LHCN-M2 (cell line): Measurements from ENCODE around the gene ICAM5. TPM values are rescaled to one million over a fixed set of nuclear protein-coding genes. Genes with fewer than 3 reads are reported as not detected.
"Not testable (repeated sequence)": the region's sequence is repeated elsewhere in the genome, so short reads cannot be mapped to it uniquely, and the experiment has no call there.

Experiments
- DNase-seq: peaks from one replicate; pipeline ENCODE4 v3.0.0-alpha.2; 2012; ENCODE audit warnings: low read depth
- total RNA-seq: library from RNA; depleted of rRNA; stranded (reverse); fragments of >200 nt; gene quantifications from 2 replicates; pipeline ENCODE4 v1.2.3, GENCODE V29; 2014

ICAM5 gene
- total RNA-seq, 1 experiment from 2014 or later, result 4.0 TPM

- no peak for DNase-seq
These were observed 28.2 kb downstream of the ICAM5 start for GRCh38 chr19:10317857-10318462.

DNA sequence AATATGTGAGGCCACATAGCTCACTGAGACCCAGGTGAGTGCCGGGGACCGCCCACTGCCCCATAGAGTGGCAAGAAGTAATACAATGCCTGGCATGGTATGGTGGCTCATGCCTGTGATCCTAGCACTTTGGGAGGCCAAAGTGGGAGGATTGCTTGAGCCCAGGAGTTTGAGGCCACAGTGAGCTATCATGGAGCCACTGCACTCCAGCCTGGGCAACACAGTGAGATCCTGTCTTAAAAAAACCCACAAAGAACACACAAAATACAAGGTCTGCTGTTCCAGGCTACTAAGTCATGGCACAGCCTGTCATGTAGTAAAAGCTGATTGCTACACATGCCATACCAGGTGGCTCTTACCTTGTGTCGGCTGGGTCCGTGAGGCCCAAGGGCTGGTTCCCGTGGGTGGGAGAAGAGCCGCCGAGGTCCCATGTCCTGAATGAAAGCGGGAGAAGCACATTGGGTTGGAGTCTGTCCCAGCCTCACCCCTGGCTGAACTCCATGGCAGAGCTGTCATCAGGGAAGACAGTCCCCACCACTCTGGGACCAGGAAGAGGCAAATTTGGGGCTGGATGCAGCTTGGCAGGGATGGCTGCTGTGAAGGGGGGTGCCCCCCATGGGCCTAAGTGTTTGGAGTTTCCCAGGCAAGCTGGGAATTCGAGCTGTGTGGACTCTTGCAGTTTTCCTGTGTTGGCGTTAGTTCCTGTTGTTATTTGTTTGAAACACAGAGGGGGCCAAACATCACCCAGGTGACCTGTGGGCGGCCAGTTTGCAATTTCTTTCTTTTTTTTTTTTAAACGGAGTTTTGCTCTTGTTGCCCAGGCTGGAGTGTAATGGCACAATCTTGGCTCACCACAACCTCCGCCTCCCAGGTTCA, 29.3 kb downstream of the ICAM5 start:
- DNase-seq, result no peak

DNA sequence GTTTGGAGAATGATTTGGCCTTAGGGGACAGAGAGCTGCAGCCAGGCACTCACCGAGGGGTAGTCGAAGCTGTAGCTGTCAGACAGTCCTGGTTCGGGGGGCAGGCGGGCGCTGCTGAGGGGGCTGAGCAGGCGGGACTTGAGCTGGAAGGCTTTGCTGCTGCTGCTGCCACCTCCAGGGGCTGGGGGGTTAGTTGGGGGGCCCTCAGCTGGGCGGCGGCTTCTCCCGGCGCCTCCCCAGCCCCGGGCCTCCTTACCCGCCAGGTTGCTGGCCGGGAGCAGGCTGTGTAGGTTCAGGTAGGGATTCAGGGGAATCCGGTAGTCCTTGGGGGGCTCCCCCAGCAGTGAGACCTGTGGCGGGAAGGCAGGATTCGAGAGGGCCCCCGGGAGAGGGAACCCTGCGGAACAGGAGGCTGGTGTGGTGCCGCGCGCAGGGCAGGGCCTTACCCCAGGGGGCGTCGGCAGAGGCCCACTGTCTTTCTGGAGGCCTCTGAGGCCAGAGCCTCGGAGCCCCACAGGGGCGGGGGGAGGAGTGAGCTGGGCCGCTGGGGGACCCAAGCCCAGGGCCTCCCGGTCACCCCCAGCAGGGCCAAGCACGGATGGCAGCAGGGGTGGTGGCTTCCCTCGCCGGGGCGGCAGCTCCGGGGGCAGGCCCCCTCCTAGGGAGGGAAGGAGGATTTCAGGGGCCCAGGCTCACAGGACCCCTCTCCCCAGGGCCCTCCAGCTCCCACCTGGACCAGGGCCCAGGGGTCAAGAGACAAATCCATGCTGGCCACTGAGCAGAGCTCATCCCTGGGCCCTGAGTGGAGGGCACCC, 31.1 kb downstream of the ICAM5 start:
- DNase-seq, result no peak

- DNase-seq, result no peak
These were observed 31.7 kb downstream of the ICAM5 start for GRCh38 chr19:10321417-10321797.

DNA sequence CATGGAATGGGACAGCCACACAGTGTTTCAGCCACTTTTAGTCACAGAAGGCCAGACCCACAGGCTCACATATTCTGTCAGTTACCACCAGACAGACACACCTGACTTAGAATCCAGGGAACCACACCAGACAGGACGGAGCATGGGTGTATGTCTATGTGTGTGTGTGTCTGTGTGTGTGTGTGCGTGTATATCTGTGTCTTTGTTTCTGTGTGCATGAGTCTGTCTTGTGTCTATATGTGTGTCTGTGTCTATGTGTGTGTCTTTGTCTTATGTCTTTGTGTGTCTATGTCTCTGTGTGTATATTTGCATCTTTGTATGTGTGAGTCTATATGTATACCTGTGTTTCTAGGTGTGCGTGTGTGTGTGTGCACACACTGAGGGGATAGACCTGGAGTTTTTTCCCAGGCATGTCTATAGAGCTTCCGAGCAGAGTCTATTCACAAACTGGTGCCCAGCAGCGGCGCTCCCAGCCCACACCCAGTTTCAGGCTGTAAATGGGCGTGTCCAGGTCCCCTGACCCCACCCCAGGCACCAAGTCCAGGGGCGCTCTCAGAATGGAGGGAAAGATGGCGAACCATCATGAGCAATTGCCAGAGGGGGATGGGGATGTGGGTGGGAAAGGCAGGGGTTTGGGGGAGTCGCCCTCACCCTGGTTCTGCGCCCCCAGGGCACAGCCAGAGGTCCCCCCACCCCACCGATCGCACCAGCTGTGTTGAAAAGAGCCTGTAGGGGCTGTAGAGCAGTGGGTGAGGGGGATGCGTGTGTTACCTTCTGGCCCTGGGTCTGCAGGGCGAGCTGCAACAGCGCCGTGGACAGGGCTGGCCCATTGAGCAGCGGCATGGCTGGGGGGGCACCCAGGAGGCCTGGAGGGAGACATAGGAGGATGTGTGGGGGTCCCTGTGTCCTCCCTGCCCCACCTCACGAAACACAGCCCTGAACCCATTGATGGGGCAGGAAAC, 32.4 kb downstream of the ICAM5 start:
- no peak for DNase-seq

- no peak for DNase-seq
These were observed 36.0 kb downstream of the ICAM5 start for GRCh38 chr19:10325732-10326131.

- DNase-seq, result no peak
These were observed 38.0 kb downstream of the ICAM5 start for GRCh38 chr19:10327793-10328192.

- DNase-seq, result no peak
These were observed 39.0 kb downstream of the ICAM5 start for GRCh38 chr19:10328558-10329429.

DNA sequence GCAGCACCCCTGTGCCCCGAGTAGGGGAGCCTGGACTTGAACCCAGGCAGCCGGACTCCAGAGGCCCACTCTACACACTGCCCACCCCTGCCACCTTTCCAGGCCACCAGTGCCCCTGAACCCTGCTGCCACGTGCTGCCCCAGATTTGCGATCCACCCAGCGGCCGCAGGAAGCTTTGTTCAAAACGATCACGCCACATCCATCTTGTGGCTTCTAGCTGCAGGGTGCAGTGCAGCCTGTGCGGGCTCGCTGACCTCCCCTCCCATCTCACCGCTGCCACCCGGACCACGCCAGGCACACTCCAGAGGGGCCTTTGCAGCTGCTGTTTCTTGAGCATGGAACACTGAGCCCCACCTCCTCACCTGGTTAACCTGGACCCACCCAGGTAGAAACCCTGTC, 39.8 kb downstream of the ICAM5 start:
- DNase-seq, result no peak

- no peak for DNase-seq
These were observed 42.6 kb downstream of the ICAM5 start for GRCh38 chr19:10332158-10332964.

DNA sequence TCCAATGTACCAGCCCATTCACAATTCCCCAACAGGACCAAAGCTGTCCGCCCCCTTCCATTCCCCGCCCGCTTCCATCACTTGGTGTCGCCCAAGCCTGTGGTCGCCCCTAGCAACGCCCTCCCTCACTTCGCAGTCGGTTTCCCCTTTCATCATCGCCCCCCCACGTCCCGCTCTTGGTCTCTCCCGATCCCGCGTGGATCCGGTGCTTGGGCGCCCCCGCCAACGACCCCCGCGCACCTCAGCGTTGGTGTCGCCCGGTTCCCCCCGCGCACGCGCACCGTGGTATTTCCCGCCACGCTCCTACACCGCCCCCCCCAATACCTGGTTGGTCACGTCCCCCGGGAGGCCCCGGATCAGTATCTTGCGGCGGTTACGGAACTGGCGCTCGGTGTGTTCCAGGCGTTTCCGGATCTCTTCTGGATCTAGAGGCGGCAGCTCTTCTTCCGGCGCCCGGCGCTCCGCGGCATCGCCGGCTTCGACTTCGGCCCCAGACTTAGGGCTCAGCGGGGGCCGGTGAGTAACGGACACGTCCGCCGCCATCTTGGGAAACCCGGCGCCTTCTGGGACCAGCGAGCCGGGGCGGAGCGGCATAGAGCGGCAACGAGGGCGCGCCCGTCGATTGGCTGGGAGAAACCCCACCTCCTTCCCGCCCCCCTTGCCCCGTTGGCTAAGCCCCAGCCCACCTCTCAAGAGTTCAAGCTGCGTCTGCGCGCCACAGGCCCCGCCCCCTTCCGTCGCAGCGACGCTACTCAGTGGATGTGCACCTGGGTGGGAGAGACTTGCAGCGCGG, 43.4 kb downstream of the ICAM5 start, which contains the start of gene RAVER1:
RAVER1 (minus strand) TSS at position 565 of the 793 bp plus-strand sequence; CDS start at position 543, 22 bp downstream.
- DNase-seq, result peak; percentile 96

- DNase-seq, result no peak
These were observed 44.2 kb downstream of the ICAM5 start for GRCh38 chr19:10333758-10334587.

DNA sequence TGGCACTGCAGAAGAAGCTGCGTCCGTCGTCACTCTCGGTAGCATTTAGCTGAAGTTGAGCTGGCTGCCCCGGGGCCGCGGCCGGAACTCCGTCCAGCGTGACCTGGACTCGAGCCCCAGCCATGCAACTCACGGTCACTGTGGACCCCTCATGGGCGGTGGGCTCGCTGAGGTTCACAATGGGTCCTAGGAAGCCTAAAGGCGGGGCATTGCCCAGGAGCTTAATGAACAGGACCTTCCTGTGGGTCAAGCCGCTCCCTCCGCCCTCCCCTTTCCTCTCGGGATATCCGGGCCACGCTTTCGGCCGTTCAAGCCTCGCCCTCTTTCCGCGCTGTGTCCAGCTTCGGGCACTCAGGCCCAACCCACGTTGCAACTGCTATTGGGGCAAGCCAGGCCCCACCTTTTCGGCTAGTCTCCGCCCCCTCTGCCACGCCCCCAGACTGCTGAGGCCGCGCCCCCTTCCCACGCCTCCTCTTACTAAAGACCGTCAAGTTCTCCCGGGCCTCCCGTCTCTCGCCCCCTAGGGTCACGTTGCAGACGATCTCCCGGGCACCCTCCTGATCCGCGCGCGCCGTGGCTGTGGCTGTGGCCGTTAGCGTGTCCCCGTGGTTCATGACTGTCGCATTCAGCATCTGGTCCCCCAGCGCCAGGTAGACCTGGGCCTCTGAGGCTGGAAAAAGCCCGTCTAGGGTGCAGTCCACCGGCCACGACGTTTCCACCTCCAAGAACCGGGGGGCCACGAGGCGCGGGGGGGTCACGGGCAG, 45.0 kb downstream of the ICAM5 start:
- peak; percentile 94 for DNase-seq

- no peak for DNase-seq
These were observed 45.7 kb downstream of the ICAM5 start for GRCh38 chr19:10335352-10335985.

DNA sequence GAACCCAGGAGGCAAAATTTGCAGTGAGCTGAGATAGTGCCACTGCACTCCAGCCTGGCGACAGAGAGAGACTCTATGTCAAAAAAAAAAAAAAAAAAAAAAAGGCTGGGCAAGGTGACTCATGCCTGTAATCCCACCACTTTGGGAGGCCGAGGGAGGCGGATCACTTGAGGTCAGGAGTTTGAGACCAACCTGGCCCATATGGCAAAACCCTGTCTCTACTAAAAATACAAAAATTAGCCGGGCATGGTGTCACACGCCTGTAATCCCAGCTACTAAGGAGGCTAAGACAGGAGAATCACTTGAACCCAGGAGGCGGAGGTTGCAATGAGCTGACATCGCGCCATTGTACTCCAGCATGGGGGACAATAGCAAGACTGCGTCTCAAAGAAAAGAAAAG, 47.0 kb downstream of the ICAM5 start:
- not testable (repeated sequence) for DNase-seq

- DNase-seq, result no peak
These were observed 49.2 kb downstream of the ICAM5 start for GRCh38 chr19:10338940-10339339.
